ENCODE results near the gene LPIN1.

- no peak for TF ChIP-seq POLR2A (IDR thresholded peaks at IDR 0.05; ENCODE audit: low read length)
- TF ChIP-seq GATA1 (IDR thresholded peaks at IDR 0.05; ENCODE audit: low read depth, low read length): no peak
Measured at GRCh38 chr2:11748861-11749645, 2.6 kb downstream of the LPIN1 start.
